ENCODE measurements around the gene NELFA. TPM values are rescaled to one million over a fixed set of nuclear protein-coding genes. Genes with fewer than 3 reads are reported as not detected.
A peak's percentile ranks its signal among the peaks of the same experiment; 100 is the strongest.

Gene NELFA
- total RNA-seq, 1 experiment from 2014 or later: 56.1 TPM

- no peaks in the 10 kb centered on the region; the same call in 1 of the 2 replicates for H4K20me1 ChIP-seq (ENCODE audit: insufficient read depth)
- no peaks in the 10 kb centered on the region for H3K9me2 ChIP-seq (ENCODE audit: insufficient read depth)
- H2AFZ ChIP-seq (ENCODE audit: low read depth, low read length, poor library complexity, severe bottlenecking): no peak overlapping the region
- ChIA-PET POLR2A (no interaction called here), RAD21 (ENCODE audit: low non-redundant PET in 1 of 2, low total read pairs in 2 of 2, uncharacterized antibody in 2 of 2, unreplicated experiment in 2 of 2) (no interaction called here), CTCF (no interaction called here)
- DNase-seq (ENCODE audit: low read depth, low spot score) (no peak), ATAC-seq (peak; percentile 52)
- H3K4me1 ChIP-seq (ENCODE audit: control insufficient read depth in 1 of 2, insufficient read depth in 2 of 2, low read length in 2 of 2): no peaks in the 10 kb centered on the region
- H3K27ac ChIP-seq (ENCODE audit: low read depth, low read length): no peak overlapping the region
- H3K4me2 ChIP-seq (ENCODE audit: low read length): no peak overlapping the region
- no TSS peak for BruUV-seq (replicated peaks)
- no peaks in the 10 kb centered on the region for H3K27me3 ChIP-seq (ENCODE audit: insufficient read depth, low read length)
- peaks cover 79% of the 10 kb centered on the region for H3K79me2 ChIP-seq (ENCODE audit: insufficient read depth, low read length)
- TF ChIP-seq FOSL1 (IDR thresholded peaks at IDR 0.05; ENCODE audit: low read depth) (no peak), ZNF274 (IDR thresholded peaks at IDR 0.05; ENCODE audit: low read depth, low read length) (no peak), CTCF (IDR thresholded peaks at IDR 0.05 in 2 of 3, conservative IDR thresholded peaks at IDR 0.05 in 1 of 3; ENCODE audit: borderline replicate concordance in 1 of 3, insufficient read depth in 1 of 3, low read depth in 2 of 3, low read length in 2 of 3) (peak in 1 of 3 experiments; percentile 25; a peak in 1 of 6 replicates), POLR2A (IDR thresholded peaks at IDR 0.05; ENCODE audit: borderline replicate concordance, extremely low read depth, insufficient read depth, insufficient read length) (no peak)
- no peaks in the 10 kb centered on the region for H3K9me3 ChIP-seq (ENCODE audit: control insufficient read depth in 1 of 2, insufficient read depth in 1 of 2, low read depth in 1 of 2, low read length in 2 of 2)
- H3K4me3 ChIP-seq (replicated peaks in 1 of 2; ENCODE audit: low read depth in 1 of 2, low read length in 2 of 2): no peak overlapping the region
- H3K9ac ChIP-seq (ENCODE audit: low read length): no peak overlapping the region
- intact Hi-C loops (cut with micrococcal nuclease): no loop called here
- H3K36me3 ChIP-seq (ENCODE audit: control insufficient read depth in 1 of 2, insufficient read depth in 2 of 2, low read length in 2 of 2): peaks cover 13 to 15% of the 10 kb centered on the region in 2 experiments
These were observed 16.2 kb downstream of the NELFA start for GRCh38 chr4:1992468-1993168.

- no TSS peak for BruUV-seq (replicated peaks)
- no peak overlapping the region for H3K4me2 ChIP-seq (ENCODE audit: low read length)
- H3K4me1 ChIP-seq (ENCODE audit: control insufficient read depth in 1 of 2, insufficient read depth in 2 of 2, low read length in 2 of 2): no peaks in the 10 kb centered on the region
- H3K36me3 ChIP-seq (ENCODE audit: control insufficient read depth in 1 of 2, insufficient read depth in 2 of 2, low read length in 2 of 2): peaks cover 5 to 20% of the 10 kb centered on the region in 2 experiments; a peak in 3 of 4 replicates
- POLR2A ChIA-PET: no interaction called here
- H4K20me1 ChIP-seq (ENCODE audit: insufficient read depth): no peaks in the 10 kb centered on the region; the same call in 1 of the 2 replicates
- no peaks in the 10 kb centered on the region for H3K9me3 ChIP-seq (ENCODE audit: control insufficient read depth in 1 of 2, insufficient read depth in 1 of 2, low read depth in 1 of 2, low read length in 2 of 2)
- RAD21 ChIA-PET (ENCODE audit: low non-redundant PET in 1 of 2, low total read pairs in 2 of 2, uncharacterized antibody in 2 of 2, unreplicated experiment in 2 of 2): no interaction called here
- H3K27me3 ChIP-seq (ENCODE audit: insufficient read depth, low read length): no peaks in the 10 kb centered on the region
- H2AFZ ChIP-seq (ENCODE audit: low read depth, low read length, poor library complexity, severe bottlenecking): no peak overlapping the region
- TF ChIP-seq CBX3 (IDR thresholded peaks at IDR 0.05; ENCODE audit: low read depth): no peak
- H3K4me3 ChIP-seq (replicated peaks in 1 of 2; ENCODE audit: low read depth in 1 of 2, low read length in 2 of 2): no peak overlapping the region
- intact Hi-C loops (cut with micrococcal nuclease): no loop called here
- H3K9me2 ChIP-seq (ENCODE audit: insufficient read depth): no peaks in the 10 kb centered on the region
- no peak overlapping the region for H3K27ac ChIP-seq (ENCODE audit: low read depth, low read length)
- no peak overlapping the region for H3K9ac ChIP-seq (ENCODE audit: low read length)
- H3K79me2 ChIP-seq (ENCODE audit: insufficient read depth, low read length): peaks cover 71% of the 10 kb centered on the region
- ATAC-seq: peak; percentile 35; the same call in 1 of the 2 replicates
- no peak for DNase-seq (ENCODE audit: low read depth, low spot score)
- CTCF ChIA-PET: no interaction called here
These were observed 17.0 kb downstream of the NELFA start for GRCh38 chr4:1991596-1992434.

Data from HCT116 (cell line).